GM10266 (cell line): ENCODE data around the gene ACADVL.

Experiments used
- DNase-seq: peaks from one replicate; pipeline ENCODE4 v3.0.0; 2012; ENCODE audit errors: extremely low spot score
- CTCF ChIP-seq: IDR thresholded peaks from 2 replicates; pipeline ENCODE4 v1.5.1; 2012; ENCODE audit warnings: mild to moderate bottlenecking, low read depth; ENCODE audit not compliant: control insufficient read depth, insufficient read depth; ENCODE audit errors: missing control alignments

Gene ACADVL

GRCh38 chr17:7258731-7259554, 39.2 kb downstream of the ACADVL start:
- no peak for TF ChIP-seq CTCF
- DNase-seq = no peak

DNA sequence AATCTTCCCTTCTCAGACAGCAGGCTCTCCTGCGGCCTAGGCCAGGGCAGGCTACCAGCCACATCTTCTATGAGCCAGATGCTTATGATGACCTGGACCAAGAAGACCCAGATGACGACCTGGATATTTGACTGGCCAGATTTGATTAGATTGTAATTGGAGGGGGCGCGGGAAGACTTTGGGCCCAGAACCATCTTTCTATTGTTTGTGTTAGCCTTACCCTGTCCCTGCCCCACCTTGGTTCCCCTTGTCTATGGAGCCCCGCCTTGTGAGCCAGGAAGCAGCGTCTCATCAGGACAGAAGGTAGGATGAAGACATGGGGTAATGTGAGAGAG, 39.8 kb downstream of the ACADVL start:
- DNase-seq = no peak
- no peak for TF ChIP-seq CTCF

DNA sequence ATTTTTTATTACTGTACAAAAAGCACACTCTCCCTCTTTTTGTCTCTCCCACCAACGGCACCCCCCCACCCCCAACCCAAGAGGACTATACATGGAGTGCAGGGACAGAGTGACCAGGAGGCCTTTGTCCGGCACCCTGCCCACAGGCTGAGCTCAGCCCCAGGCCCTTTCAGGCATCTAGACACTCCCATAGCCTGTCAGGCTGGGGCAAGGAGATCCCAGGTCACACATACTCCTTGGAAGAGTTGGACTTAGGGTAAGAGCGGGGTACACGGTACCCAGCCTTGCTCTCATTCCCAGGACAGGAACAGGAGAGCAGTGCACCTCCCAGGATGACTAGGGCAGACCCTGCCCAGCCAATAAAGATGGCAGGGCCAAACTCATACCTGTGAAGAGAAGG, 40.4 kb downstream of the ACADVL start:
- no peak for DNase-seq
- TF ChIP-seq CTCF = no peak

DNA sequence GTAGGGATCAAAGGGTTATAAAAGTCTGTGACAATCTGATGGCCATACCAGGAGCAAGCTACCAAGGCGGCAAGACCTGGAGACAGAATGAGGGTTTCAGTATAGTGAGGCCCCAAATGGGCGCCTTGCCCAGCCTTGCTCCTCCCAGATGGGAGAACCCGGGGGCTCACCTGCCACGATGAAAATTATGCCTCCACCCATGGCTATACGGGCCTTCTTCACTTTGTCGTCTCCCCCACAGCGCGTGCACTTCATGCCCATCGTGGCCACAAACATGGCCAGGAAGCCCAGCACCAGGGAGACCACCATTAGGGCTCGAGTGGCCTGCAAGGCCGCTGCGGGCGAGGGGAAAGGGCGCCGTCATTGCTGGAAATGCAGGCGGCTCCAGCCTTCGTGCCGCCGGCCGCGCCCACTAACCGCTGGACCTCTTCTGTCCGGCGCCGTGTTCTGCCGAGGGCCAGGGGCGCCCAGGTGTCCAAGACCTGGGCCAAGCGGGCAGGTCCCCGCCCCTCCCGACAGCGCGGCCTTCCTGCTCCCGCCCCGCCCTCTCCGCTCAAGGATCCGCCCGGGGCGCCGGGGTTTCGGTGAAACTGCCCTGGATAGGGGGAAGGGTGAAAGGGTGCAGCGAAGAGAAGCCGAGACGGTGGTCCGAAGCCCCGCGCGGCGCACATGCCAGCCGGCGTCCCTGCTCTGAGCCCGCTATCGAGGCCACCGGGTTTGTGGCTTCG, 41.1 kb downstream of the ACADVL start:
- DNase-seq = peak; percentile 68

GRCh38 chr17:7261379-7262191, 41.8 kb downstream of the ACADVL start:
- TF ChIP-seq CTCF = no peak
- DNase-seq = peak; percentile 73

More for the DNA sequence above, 41.1 kb downstream of the ACADVL start:
- TF ChIP-seq CTCF = no peak

DNA sequence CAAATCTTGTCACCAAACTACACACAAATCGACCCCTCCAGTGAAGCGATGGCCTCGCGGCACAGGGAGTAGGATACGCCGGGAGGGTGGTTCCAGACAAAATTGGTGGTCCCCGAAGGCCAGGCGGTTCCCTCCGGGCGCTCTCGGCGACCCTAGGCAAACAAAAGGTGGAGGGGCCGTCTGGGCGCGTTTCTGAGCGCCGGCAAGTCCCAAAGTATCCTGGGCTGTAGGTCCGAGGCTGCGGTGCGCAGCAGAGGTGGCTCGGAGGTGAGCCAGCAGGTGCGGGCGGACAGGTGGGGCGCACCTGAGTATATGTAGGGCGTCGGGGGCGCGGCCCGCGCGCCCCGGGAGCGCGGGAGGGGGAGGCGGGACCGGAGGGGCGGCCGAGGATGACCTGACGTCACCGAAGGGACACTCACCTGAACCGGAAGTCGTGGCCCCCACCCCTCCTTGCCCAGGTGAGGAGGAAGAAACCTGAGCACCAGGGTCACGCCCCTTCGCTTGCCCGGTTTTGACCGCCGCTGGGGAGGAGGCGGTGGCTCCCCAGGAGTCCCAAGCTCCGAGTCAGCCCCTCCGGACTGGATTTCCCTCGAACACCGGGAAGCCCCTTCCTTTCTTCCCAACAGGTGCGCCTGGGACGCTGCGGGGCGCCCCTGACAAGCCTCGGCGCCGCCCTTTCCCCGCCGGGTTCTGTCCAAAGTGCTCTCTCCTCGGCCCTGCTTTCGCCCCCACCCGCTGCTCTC, 42.6 kb downstream of the ACADVL start, which contains the start of gene CLDN7:
Gene CLDN7, minus strand, starts transcription at position 287 of the 743 bp plus-strand sequence. CDS start 435 bp downstream, outside the sequence.
- no peak for DNase-seq
- TF ChIP-seq CTCF = no peak
